ENCODE measurements around the gene PDE9A.

GRCh38 chr21:42616941-42617340 is 36.5 kb upstream of the PDE9A start:
- TF ChIP-seq, protein P1, sequence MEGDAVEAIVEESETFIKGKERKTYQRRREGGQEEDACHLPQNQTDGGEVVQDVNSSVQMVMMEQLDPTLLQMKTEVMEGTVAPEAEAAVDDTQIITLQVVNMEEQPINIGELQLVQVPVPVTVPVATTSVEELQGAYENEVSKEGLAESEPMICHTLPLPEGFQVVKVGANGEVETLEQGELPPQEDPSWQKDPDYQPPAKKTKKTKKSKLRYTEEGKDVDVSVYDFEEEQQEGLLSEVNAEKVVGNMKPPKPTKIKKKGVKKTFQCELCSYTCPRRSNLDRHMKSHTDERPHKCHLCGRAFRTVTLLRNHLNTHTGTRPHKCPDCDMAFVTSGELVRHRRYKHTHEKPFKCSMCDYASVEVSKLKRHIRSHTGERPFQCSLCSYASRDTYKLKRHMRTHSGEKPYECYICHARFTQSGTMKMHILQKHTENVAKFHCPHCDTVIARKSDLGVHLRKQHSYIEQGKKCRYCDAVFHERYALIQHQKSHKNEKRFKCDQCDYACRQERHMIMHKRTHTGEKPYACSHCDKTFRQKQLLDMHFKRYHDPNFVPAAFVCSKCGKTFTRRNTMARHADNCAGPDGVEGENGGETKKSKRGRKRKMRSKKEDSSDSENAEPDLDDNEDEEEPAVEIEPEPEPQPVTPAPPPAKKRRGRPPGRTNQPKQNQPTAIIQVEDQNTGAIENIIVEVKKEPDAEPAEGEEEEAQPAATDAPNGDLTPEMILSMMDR (IDR thresholded peaks at IDR 0.05), result no peak
- no peak for TF ChIP-seq POLR2A (IDR thresholded peaks at IDR 0.05)
